GM18526 (cell line): ENCODE measurements around the gene WWTR1.

ENCODE experiments used
- POLR2A ChIP-seq: IDR thresholded peaks from 3 replicates; pipeline ENCODE4 v1.6.1; 2011; ENCODE audit not compliant: insufficient read length; ENCODE audit errors: extremely low read depth

The WWTR1 gene

GRCh38 chr3:149592758-149593240, 65.0 kb downstream of the WWTR1 start:
- TF ChIP-seq POLR2A, result no peak

- no peak for TF ChIP-seq POLR2A
Observed at GRCh38 chr3:149590691-149591441, 67.0 kb downstream of the WWTR1 start.

- TF ChIP-seq POLR2A, result no peak
Observed at GRCh38 chr3:149589332-149589731, 68.5 kb downstream of the WWTR1 start.

GRCh38 chr3:149588909-149589308, 68.9 kb downstream of the WWTR1 start:
- TF ChIP-seq POLR2A, result no peak

GRCh38 chr3:149587383-149587782, 70.4 kb downstream of the WWTR1 start:
- TF ChIP-seq POLR2A, result no peak

- no peak for TF ChIP-seq POLR2A
Observed at GRCh38 chr3:149586871-149587270, 71.0 kb downstream of the WWTR1 start.

- TF ChIP-seq POLR2A, result no peak
Observed at GRCh38 chr3:149585401-149585726, 72.5 kb downstream of the WWTR1 start.

- no peak for TF ChIP-seq POLR2A
Observed at GRCh38 chr3:149583921-149584635, 73.7 kb downstream of the WWTR1 start.

GRCh38 chr3:149582395-149582794, 75.4 kb downstream of the WWTR1 start:
- no peak for TF ChIP-seq POLR2A

GRCh38 chr3:149581681-149582370, 76.0 kb downstream of the WWTR1 start:
- no peak for TF ChIP-seq POLR2A

GRCh38 chr3:149581248-149581647, 76.6 kb downstream of the WWTR1 start:
- no peak for TF ChIP-seq POLR2A

GRCh38 chr3:149579838-149580542, 77.8 kb downstream of the WWTR1 start:
- no peak for TF ChIP-seq POLR2A

- no peak for TF ChIP-seq POLR2A
Observed at GRCh38 chr3:149579161-149579560, 78.7 kb downstream of the WWTR1 start.

- no peak for TF ChIP-seq POLR2A
Observed at GRCh38 chr3:149577801-149578200, 80.0 kb downstream of the WWTR1 start.

- no peak for TF ChIP-seq POLR2A
Observed at GRCh38 chr3:149575961-149576564, 81.8 kb downstream of the WWTR1 start.
